HepG2 (cell line): ENCODE measurements around the gene SLC11A1. TPM values are rescaled to one million over a fixed set of nuclear protein-coding genes. Genes with fewer than 3 reads are reported as not detected.

ENCODE experiments used
- AKAP8 ChIP-seq: sonication (generic); formaldehyde crosslinking; IDR thresholded peaks from 2 replicates; pipeline ENCODE4 v1.5.1; 2020; ENCODE audit warnings: mild to moderate bottlenecking, missing genetic modification reagents
- CCAR2 ChIP-seq: fragments of 200-400 bp; formaldehyde crosslinking; optimal IDR thresholded peaks from 2 replicates; pipeline ENCODE3; 2018; ENCODE audit warnings: low read depth, mild to moderate bottlenecking, low read length, moderate library complexity
- CREM ChIP-seq, 2 experiments: sonication (generic) in 1 of 2; formaldehyde crosslinking in 1 of 2; IDR thresholded peaks; 2 replicates each; pipeline versions ENCODE4 v1.4.0 to v1.6.1; 2016 to 2020; ENCODE audit warnings: antibody characterized with exemption in 1 of 2, mild to moderate bottlenecking in 1 of 2, missing genetic modification reagents in 1 of 2
- FOXC1 ChIP-seq: sonication (generic); formaldehyde crosslinking; IDR thresholded peaks from 2 replicates; pipeline ENCODE4 v1.8.0; 2022; ENCODE audit warnings: mild to moderate bottlenecking, missing genetic modification reagents, borderline replicate concordance
- JARID2 ChIP-seq: sonication (generic); formaldehyde crosslinking; IDR thresholded peaks from 2 replicates; pipeline ENCODE4 v1.8.1; 2023; ENCODE audit warnings: missing genetic modification reagents, inconsistent platforms; ENCODE audit not compliant: insufficient replicate concordance
- SKI ChIP-seq: fragments of 450-650 bp; IDR thresholded peaks from one replicate; pipeline ENCODE4 v1.6.1; 2018; ENCODE audit warnings: mild to moderate bottlenecking; ENCODE audit not compliant: partially characterized antibody
- SKIL ChIP-seq: sonication (generic); formaldehyde crosslinking; IDR thresholded peaks from 2 replicates; pipeline ENCODE4 v1.8.0; 2022; ENCODE audit warnings: missing genetic modification reagents, mild to moderate bottlenecking, moderate library complexity, borderline replicate concordance
- STAG1 ChIP-seq: sonication (generic); formaldehyde crosslinking; IDR thresholded peaks from 2 replicates; pipeline ENCODE4 v1.4.0; 2020; ENCODE audit warnings: missing genetic modification reagents
- STAT6 ChIP-seq: sonication (generic); formaldehyde crosslinking; IDR thresholded peaks from 2 replicates; pipeline ENCODE4 v1.4.0; 2020; ENCODE audit warnings: missing genetic modification reagents, mild to moderate bottlenecking, borderline replicate concordance
- WIZ ChIP-seq: sonication (generic); formaldehyde crosslinking; IDR thresholded peaks from 2 replicates; pipeline ENCODE4 v1.5.1; 2020; ENCODE audit warnings: mild to moderate bottlenecking, missing genetic modification reagents
- ZFP36L2 ChIP-seq: sonication (generic); formaldehyde crosslinking; IDR thresholded peaks from 2 replicates; pipeline ENCODE4 v1.4.0; 2020; ENCODE audit warnings: missing genetic modification reagents
- ZFP91 ChIP-seq: sonication (generic); formaldehyde crosslinking; IDR thresholded peaks from 2 replicates; pipeline ENCODE4 v1.9.0; 2022; ENCODE audit warnings: missing genetic modification reagents, mild to moderate bottlenecking, borderline replicate concordance
- ZNF256 ChIP-seq: sonication (generic); formaldehyde crosslinking; conservative IDR thresholded peaks from 2 replicates; pipeline ENCODE4 v1.4.0; 2020; ENCODE audit warnings: missing genetic modification reagents
- ZNF616 ChIP-seq: sonication (generic); formaldehyde crosslinking; IDR thresholded peaks from 2 replicates; pipeline ENCODE4 v1.5.0; 2020; ENCODE audit warnings: low read depth, mild to moderate bottlenecking, missing genetic modification reagents
- ZNF691 ChIP-seq: sonication (generic); formaldehyde crosslinking; IDR thresholded peaks from 2 replicates; pipeline ENCODE4 v1.4.0; 2020; ENCODE audit warnings: missing genetic modification reagents, low read depth, mild to moderate bottlenecking, borderline replicate concordance
- ZZZ3 ChIP-seq: sonication (generic); formaldehyde crosslinking; IDR thresholded peaks from 2 replicates; pipeline ENCODE4 v1.4.0; 2020; ENCODE audit warnings: missing genetic modification reagents, mild to moderate bottlenecking, borderline replicate concordance
- polyA plus RNA-seq, 8 experiments: library from polyadenylated mRNA; depleted of rRNA in 3 of 8; stranded (reverse) in 7 of 8; unstranded in 1 of 8; fragments of >200 nt; fragmentation: Illumina TruSeq in 4 of 8; extraction: Trizol in 4 of 8; gene quantifications; 2 replicates each; pipeline versions ENCODE4 v1.2.1 to v1.2.3, GENCODE V29; 2011 to 2016; ENCODE audit warnings: low read depth in 4 of 8, missing spikeins in 1 of 8, mixed read lengths in 1 of 8; ENCODE audit not compliant: insufficient read depth in 1 of 8
- total RNA-seq, 5 experiments: library from RNA; depleted of rRNA; stranded (reverse); fragments of >200 nt; fragmentation: Illumina TruSeq; extraction: Trizol; gene quantifications; 2 replicates each; pipeline ENCODE4 v1.2.3, GENCODE V29; 2016; ENCODE audit warnings: low read depth in 1 of 5
- TF ChIP-seq, protein P1 (sequence below): sonication (generic); formaldehyde crosslinking; IDR thresholded peaks from 2 replicates; pipeline ENCODE4 v1.4.0; 2020; ENCODE audit warnings: missing genetic modification reagents

Gene SLC11A1
- total and polyA plus RNA-seq, 2 of the 13 experiments (the other 11 are each of a cell fraction or from before 2014, with no cell fraction given) = 0.33 to 2.3 TPM

DNA sequence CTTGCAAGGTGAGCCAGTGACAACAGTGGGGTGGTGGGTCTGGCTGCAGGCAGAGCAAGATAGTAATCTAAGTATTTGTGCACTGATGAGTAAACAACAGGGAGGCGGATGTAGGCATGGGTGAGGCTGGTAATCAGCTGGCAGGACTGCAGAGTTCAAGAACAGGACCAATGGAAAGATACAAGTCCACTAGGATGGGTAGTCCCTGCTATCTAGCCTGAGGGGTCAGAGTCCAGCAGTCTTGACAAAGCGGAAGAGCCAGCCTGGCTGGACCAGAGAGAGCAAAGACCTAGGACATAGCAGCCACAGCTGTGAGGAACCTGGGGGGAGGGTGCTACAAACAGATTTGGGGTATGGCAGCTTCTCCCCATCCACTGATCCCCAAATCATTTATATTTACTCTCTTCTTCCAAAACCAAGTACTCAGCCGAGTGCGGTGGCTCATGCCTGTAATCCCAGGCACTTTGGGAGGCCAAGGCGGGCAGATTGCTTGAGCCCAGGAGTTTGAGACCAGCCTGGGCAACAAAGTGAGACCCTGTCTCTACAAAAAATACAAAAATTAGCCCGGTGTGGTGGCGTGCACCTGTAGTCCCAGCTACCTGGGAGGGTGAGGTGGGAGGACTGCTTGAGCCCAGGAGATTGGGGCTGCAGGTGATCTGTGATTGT lies 62.8 kb downstream of the SLC11A1 start (continued):
- TF ChIP-seq ZFP91 (CRISPR knock-in tag) (peak; percentile 78), SKI (peak; percentile 93), CREM (IDR thresholded peaks at IDR 0.05) (peak; percentile 85; the same call in 1 of the 2 replicates), CREM (CRISPR knock-in tag; IDR thresholded peaks at IDR 0.05) (no peak), SKIL (CRISPR knock-in tag) (peak; percentile 98), CCAR2 (peak; percentile 83), WIZ (no peak), STAT6 (CRISPR knock-in tag) (peak; percentile 97; the same call in 1 of the 2 replicates), JARID2 (no peak), AKAP8 (CRISPR knock-in tag) (peak; percentile 98), ZNF616 (no peak), ZZZ3 (CRISPR knock-in tag) (peak; percentile 62; the same call in 1 of the 2 replicates), FOXC1 (CRISPR knock-in tag) (peak; percentile 93; the same call in 1 of the 2 replicates), STAG1 (peak; percentile 33), ZFP36L2 (no peak; the same call in 1 of the 2 replicates), ZNF256 (CRISPR knock-in tag) (no peak), ZNF691 (CRISPR knock-in tag) (peak; percentile 86; the same call in 1 of the 2 replicates)
- TF ChIP-seq, protein P1, sequence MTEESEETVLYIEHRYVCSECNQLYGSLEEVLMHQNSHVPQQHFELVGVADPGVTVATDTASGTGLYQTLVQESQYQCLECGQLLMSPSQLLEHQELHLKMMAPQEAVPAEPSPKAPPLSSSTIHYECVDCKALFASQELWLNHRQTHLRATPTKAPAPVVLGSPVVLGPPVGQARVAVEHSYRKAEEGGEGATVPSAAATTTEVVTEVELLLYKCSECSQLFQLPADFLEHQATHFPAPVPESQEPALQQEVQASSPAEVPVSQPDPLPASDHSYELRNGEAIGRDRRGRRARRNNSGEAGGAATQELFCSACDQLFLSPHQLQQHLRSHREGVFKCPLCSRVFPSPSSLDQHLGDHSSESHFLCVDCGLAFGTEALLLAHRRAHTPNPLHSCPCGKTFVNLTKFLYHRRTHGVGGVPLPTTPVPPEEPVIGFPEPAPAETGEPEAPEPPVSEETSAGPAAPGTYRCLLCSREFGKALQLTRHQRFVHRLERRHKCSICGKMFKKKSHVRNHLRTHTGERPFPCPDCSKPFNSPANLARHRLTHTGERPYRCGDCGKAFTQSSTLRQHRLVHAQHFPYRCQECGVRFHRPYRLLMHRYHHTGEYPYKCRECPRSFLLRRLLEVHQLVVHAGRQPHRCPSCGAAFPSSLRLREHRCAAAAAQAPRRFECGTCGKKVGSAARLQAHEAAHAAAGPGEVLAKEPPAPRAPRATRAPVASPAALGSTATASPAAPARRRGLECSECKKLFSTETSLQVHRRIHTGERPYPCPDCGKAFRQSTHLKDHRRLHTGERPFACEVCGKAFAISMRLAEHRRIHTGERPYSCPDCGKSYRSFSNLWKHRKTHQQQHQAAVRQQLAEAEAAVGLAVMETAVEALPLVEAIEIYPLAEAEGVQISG = peak; percentile 90
